Gastrocnemius medialis (tissue), 4 donors: ENCODE data around the gene NEMP2. TPM values are rescaled to one million over a fixed set of nuclear protein-coding genes. Genes with fewer than 3 reads are reported as not detected.
"Not testable (repeated sequence)": the region's sequence is repeated elsewhere in the genome, so short reads cannot be mapped to it uniquely, and the experiment has no call there.

Source experiments
- ATAC-seq, 2 donors: fragments of 150-250 bp; one replicate each; pipeline ENCODE4 v1.9.1; 2016
- DNase-seq, 2 donors: peaks; one replicate each; pipeline ENCODE4 v3.0.0-alpha.2; 2019
- H3K27ac ChIP-seq, 4 donors: fragments of 200-600 bp; sonication (generic); 1 replicate in 1 of 4; 2 replicates in 3 of 4; pipeline ENCODE4 v1.5.1; 2016 to 2018; ENCODE audit warnings: mild to moderate bottlenecking in 2 of 4, moderate library complexity in 1 of 4
- H3K27me3 ChIP-seq, 3 donors: fragments of 200-600 bp; sonication (generic) in 2 of 3; 1 replicate in 1 of 3; 2 replicates in 2 of 3; pipeline versions ENCODE4 v1.5.1 to v1.6.0; 2016 to 2019; ENCODE audit warnings: mild to moderate bottlenecking in 1 of 3, moderate library complexity in 1 of 3
- H3K36me3 ChIP-seq, 2 donors: fragments of 200-600 bp; sonication (generic) in 1 of 2; one replicate each; pipeline ENCODE4 v1.5.1; 2017 to 2018
- H3K4me1 ChIP-seq, 2 donors: fragments of 200-600 bp; sonication (generic) in 1 of 2; one replicate each; pipeline ENCODE4 v1.5.1; 2016 to 2017; ENCODE audit warnings: mild to moderate bottlenecking in 2 of 2
- H3K4me3 ChIP-seq, 4 donors: fragments of 200-600 bp; sonication (generic) in 3 of 4; 1 replicate in 1 of 4; 2 replicates in 3 of 4; pipeline ENCODE4 v1.5.1; 2016 to 2019; ENCODE audit warnings: mild to moderate bottlenecking in 2 of 4
- H3K9me3 ChIP-seq, 3 donors: fragments of 200-600 bp; sonication (generic) in 2 of 3; 1 replicate in 1 of 3; 2 replicates in 2 of 3; pipeline ENCODE4 v1.5.1; 2016 to 2019
- CTCF ChIP-seq, 5 experiments: fragments of 450-650 bp in 3 of 5; fragments of 200-600 bp in 2 of 5; sonication (generic) in 2 of 5; IDR thresholded peaks in 4 of 5; conservative IDR thresholded peaks in 1 of 5; 1 replicate in 4 of 5; 2 replicates in 1 of 5; pipeline ENCODE4 v1.5.1; 2016 to 2019; ENCODE audit warnings: antibody characterized with exemption in 5 of 5, mild to moderate bottlenecking in 3 of 5, moderate library complexity in 3 of 5
- POLR2A ChIP-seq, 2 donors: fragments of 450-650 bp; IDR thresholded peaks; one replicate each; pipeline ENCODE4 v1.6.1; 2017; ENCODE audit warnings: antibody characterized with exemption in 2 of 2, mild to moderate bottlenecking in 2 of 2, moderate library complexity in 2 of 2
- in situ Hi-C, 4 donors: fragments of 200-750 bp; cut with MboI; loops; one replicate each; pipeline versions ENCODE4 v1.15.0 to v1.8.0; 2017; ENCODE audit warnings: low sequenced_read_pairs in 4 of 4
- intact Hi-C: fragments of 100-400 bp; cut with DNase I; formaldehyde crosslinking; loops from one replicate; pipeline ENCODE4 v1.15.1; 2023; ENCODE audit warnings: low total_unique reads
- total RNA-seq, 4 donors: library from RNA; depleted of rRNA; stranded (reverse); fragments of >200 nt; gene quantifications; one replicate each; pipeline versions ENCODE4 v1.1.0 to v1.2.3, GENCODE V29; 2016

The NEMP2 gene
- total RNA-seq, 4 donors from 2014 or later = 0.24 to 1.7 (median 1.3) TPM

DNA sequence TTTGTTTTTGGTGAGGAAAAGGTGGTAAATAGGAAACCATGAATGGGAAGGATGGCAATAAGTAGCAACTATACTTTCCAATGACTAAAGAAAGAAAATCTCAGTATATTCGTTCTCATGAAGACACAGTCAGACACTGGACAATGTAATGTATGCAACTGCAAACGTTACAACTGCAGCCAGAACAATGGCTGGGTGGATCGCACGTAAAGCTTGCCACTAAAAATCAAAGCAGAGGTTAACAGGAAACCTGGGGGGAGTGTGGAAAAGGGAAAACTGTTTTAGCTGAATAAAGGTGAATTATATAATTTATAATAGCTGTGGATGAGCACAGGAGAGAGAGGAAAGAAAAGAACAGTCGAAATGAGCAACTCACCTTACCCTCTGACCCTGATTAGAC is 33.3 kb downstream of the NEMP2 start:
- intact Hi-C loops (no loop called here), in situ Hi-C loops (no loop called here)
- H3K36me3 ChIP-seq = no peaks in the 10 kb centered on the region
- no peak overlapping the region for H3K4me3 ChIP-seq
- H3K9me3 ChIP-seq = no peaks in the 10 kb centered on the region
- H3K4me1 ChIP-seq = no peaks in the 10 kb centered on the region
- no peak overlapping the region for H3K27ac ChIP-seq
- no peak for DNase-seq
- ATAC-seq = no peak
- H3K27me3 ChIP-seq = no peaks in the 10 kb centered on the region
- TF ChIP-seq CTCF (IDR thresholded peaks at IDR 0.05 in 4 of 5, conservative IDR thresholded peaks at IDR 0.05 in 1 of 5) = no peak
- TF ChIP-seq POLR2A (IDR thresholded peaks at IDR 0.05) = no peak

- Histone ChIP-seq H3K9me3 (no peaks in the 10 kb centered on the region), H3K27me3 (no peaks in the 10 kb centered on the region), H3K4me1 (no peaks in the 10 kb centered on the region), H3K36me3 (no peaks in the 10 kb centered on the region), H3K4me3 (no peak overlapping the region), H3K27ac (no peak overlapping the region)
- DNase-seq (no peak), ATAC-seq (no peak)
- in situ Hi-C loops (no loop called here), intact Hi-C loops (no loop called here)
- no peak for TF ChIP-seq POLR2A (IDR thresholded peaks at IDR 0.05)
- TF ChIP-seq CTCF (IDR thresholded peaks at IDR 0.05 in 4 of 5, conservative IDR thresholded peaks at IDR 0.05 in 1 of 5) = no peak
Observed at GRCh38 chr2:190500054-190500502, 34.4 kb downstream of the NEMP2 start.

GRCh38 chr2:190499273-190499672 is 35.2 kb downstream of the NEMP2 start:
- Histone ChIP-seq H3K36me3 (no peaks in the 10 kb centered on the region), H3K27ac (no peak overlapping the region), H3K27me3 (no peaks in the 10 kb centered on the region), H3K4me3 (no peak overlapping the region), H3K4me1 (no peaks in the 10 kb centered on the region), H3K9me3 (no peaks in the 10 kb centered on the region)
- no peak for TF ChIP-seq CTCF (IDR thresholded peaks at IDR 0.05 in 4 of 5, conservative IDR thresholded peaks at IDR 0.05 in 1 of 5)
- no peak for TF ChIP-seq POLR2A (IDR thresholded peaks at IDR 0.05)
- ATAC-seq (no peak), DNase-seq (no peak)
- in situ Hi-C loops = no loop called here
- intact Hi-C loops = no loop called here

GRCh38 chr2:190497428-190497827 is 37.1 kb downstream of the NEMP2 start:
- ATAC-seq (no peak), DNase-seq (no peak)
- H3K9me3 ChIP-seq = no peaks in the 10 kb centered on the region
- in situ Hi-C loops (no loop called here), intact Hi-C loops (no loop called here)
- H3K36me3 ChIP-seq = no peaks in the 10 kb centered on the region
- no peak overlapping the region for H3K27ac ChIP-seq
- no peaks in the 10 kb centered on the region for H3K27me3 ChIP-seq
- no peak overlapping the region for H3K4me3 ChIP-seq
- no peak for TF ChIP-seq POLR2A (IDR thresholded peaks at IDR 0.05)
- TF ChIP-seq CTCF (IDR thresholded peaks at IDR 0.05 in 4 of 5, conservative IDR thresholded peaks at IDR 0.05 in 1 of 5) = no peak
- no peaks in the 10 kb centered on the region for H3K4me1 ChIP-seq

DNA sequence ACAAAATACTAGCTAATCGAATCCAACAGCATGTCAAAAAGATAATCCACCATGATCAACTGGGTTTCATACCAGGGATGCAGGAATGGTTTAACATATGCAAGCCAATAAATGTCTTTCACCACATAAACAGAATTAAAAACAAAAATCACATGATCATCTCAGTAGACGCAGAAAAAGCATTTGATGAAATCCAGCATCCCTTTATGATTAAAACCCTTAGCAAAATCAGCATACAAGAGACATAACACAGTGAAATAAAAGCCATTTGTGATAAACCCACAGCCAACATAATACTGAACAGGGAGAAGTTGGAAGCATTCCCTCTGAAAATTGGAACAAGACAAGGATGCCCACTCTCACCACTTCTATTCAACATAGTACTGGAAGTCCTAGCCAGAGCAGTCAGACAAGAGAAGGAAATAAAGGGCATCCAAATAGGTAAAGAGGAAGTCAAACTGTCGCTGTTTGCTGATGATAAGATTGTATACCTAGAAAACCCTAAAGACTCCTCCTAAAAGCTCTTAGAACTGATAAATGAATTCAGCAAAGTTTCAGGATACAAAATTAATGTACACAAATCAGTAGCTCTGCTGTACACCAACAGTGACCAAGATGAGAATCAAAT is 39.8 kb downstream of the NEMP2 start:
- intact Hi-C loops, ATAC-seq: not testable (repeated sequence)

More for the DNA sequence above, 39.8 kb downstream of the NEMP2 start:
- in situ Hi-C loops, H3K27ac ChIP-seq, H3K4me3 ChIP-seq, H3K9me3 ChIP-seq, H3K4me1 ChIP-seq, DNase-seq, H3K27me3 ChIP-seq, H3K36me3 ChIP-seq: not testable (repeated sequence)
